IMR-90 (cell line): ENCODE data around the gene HSPA1A. TPM values are rescaled to one million over a fixed set of nuclear protein-coding genes. Genes with fewer than 3 reads are reported as not detected.

Experiments used
- ATAC-seq: fragments of 200-7000 bp; cut with Tn5 transposase; 2 replicates; pipeline ENCODE4 v1.9.1; 2020; ENCODE audit warnings: low read depth, mild to moderate bottlenecking, moderate library complexity
- BruUV-seq: library from RNA; stranded (reverse); fragments of 400-500 nt; replicated peaks from 2 replicates; lab custom pipeline; 2021; lab: Mats Ljungman, UMichigan
- CTCF ChIA-PET: fragments of 300-600 bp; formaldehyde crosslinking; extraction: SDS; loops from one replicate; lab custom pipeline; 2021; ENCODE audit warnings: antibody characterized with exemption; lab: Yijun Ruan, JAX
- POLR2A ChIA-PET: fragments of 300-600 bp; sonication (Branson Sonifier 250); formaldehyde crosslinking; loops from one replicate; lab custom pipeline; 2022; ENCODE audit warnings: antibody characterized with exemption; ENCODE audit not compliant: unreplicated experiment; lab: Charles Lee
- DNase-seq: peaks from one replicate; pipeline ENCODE4 v3.0.0; 2013
- H2AFZ ChIP-seq: replicated peaks from 2 replicates; pipeline ENCODE3; 2013; ENCODE audit warnings: low read length, mild to moderate bottlenecking; ENCODE audit not compliant: poor library complexity
- H2AK5ac ChIP-seq: 2 replicates; pipeline ENCODE4 v1.6.1; 2013; ENCODE audit warnings: low read depth, low read length, inconsistent platforms
- H2AK9ac ChIP-seq: replicated peaks from 2 replicates; pipeline ENCODE3; 2013; ENCODE audit warnings: mild to moderate bottlenecking, low read depth, low read length, moderate library complexity; ENCODE audit not compliant: poor library complexity
- H2BK120ac ChIP-seq: 2 replicates; pipeline ENCODE4 v1.6.1; 2013; ENCODE audit warnings: low read depth, low read length, inconsistent platforms
- H2BK15ac ChIP-seq: 3 replicates; pipeline ENCODE4 v1.6.1; 2013; ENCODE audit warnings: low read depth, low read length, inconsistent platforms
- H2BK20ac ChIP-seq: 2 replicates; pipeline ENCODE4 v1.6.1; 2013; ENCODE audit warnings: low read depth, mild to moderate bottlenecking, inconsistent platforms, low read length, moderate library complexity
- H2BK5ac ChIP-seq: 2 replicates; pipeline ENCODE4 v1.6.1; 2013; ENCODE audit warnings: mild to moderate bottlenecking, low read depth, low read length, inconsistent platforms; ENCODE audit not compliant: poor library complexity, severe bottlenecking
- H3K14ac ChIP-seq: replicated peaks from 2 replicates; pipeline ENCODE4 v1.6.1; 2013; ENCODE audit warnings: low read depth, low read length, inconsistent platforms
- H3K18ac ChIP-seq: 2 replicates; pipeline ENCODE4 v1.6.1; 2013; ENCODE audit warnings: low read depth, low read length, control low read depth
- H3K23ac ChIP-seq: 2 replicates; pipeline ENCODE4 v1.6.1; 2013; ENCODE audit warnings: low read depth, low read length, inconsistent platforms
- H3K27ac ChIP-seq: 2 replicates; pipeline ENCODE4 v1.5.1; 2013; ENCODE audit warnings: mild to moderate bottlenecking, control low read depth, low read length; ENCODE audit not compliant: insufficient read depth
- H3K27me3 ChIP-seq: 2 replicates; pipeline ENCODE4 v1.6.1; 2013; ENCODE audit warnings: low read length; ENCODE audit not compliant: control insufficient read depth, insufficient read depth
- H3K36me3 ChIP-seq: 2 replicates; pipeline ENCODE4 v1.6.1; 2013; ENCODE audit warnings: low read length, mixed read lengths; ENCODE audit not compliant: control insufficient read depth, insufficient read depth
- H3K4ac ChIP-seq: 2 replicates; pipeline ENCODE4 v1.6.1; 2013; ENCODE audit warnings: low read depth, low read length, inconsistent platforms
- H3K4me1 ChIP-seq: 2 replicates; pipeline ENCODE4 v1.6.1; 2013; ENCODE audit warnings: low read length, mixed read lengths; ENCODE audit not compliant: control insufficient read depth, insufficient read depth
- H3K4me2 ChIP-seq: 2 replicates; pipeline ENCODE4 v1.6.1; 2013; ENCODE audit warnings: low read depth, mild to moderate bottlenecking, control low read depth, low read length, moderate library complexity
- H3K4me3 ChIP-seq: 2 replicates; pipeline ENCODE4 v1.5.1; 2013; ENCODE audit warnings: low read depth, mild to moderate bottlenecking, control low read depth, low read length, moderate library complexity; ENCODE audit not compliant: insufficient read depth
- H3K56ac ChIP-seq: 2 replicates; pipeline ENCODE4 v1.6.1; 2013; ENCODE audit warnings: low read length, inconsistent platforms; ENCODE audit not compliant: insufficient read depth; ENCODE audit errors: extremely low read depth
- H3K79me1 ChIP-seq, 2 experiments: 2 replicates each; pipeline ENCODE4 v1.6.1; 2013; ENCODE audit warnings: low read length in 2 of 2, inconsistent platforms in 1 of 2, low read depth in 1 of 2
- H3K9ac ChIP-seq: 2 replicates; pipeline ENCODE4 v1.6.1; 2013; ENCODE audit warnings: low read depth, low read length, control low read depth
- H3K9me1 ChIP-seq: 2 replicates; pipeline ENCODE4 v1.6.1; 2013; ENCODE audit warnings: low read length, inconsistent platforms; ENCODE audit not compliant: insufficient read depth
- H3K9me3 ChIP-seq: 2 replicates; pipeline ENCODE4 v1.6.1; 2013; ENCODE audit warnings: low read length; ENCODE audit not compliant: control insufficient read depth, insufficient read depth
- H4K20me1 ChIP-seq: 2 replicates; pipeline ENCODE4 v1.6.1; 2013; ENCODE audit warnings: low read length, inconsistent platforms; ENCODE audit not compliant: insufficient read depth
- H4K5ac ChIP-seq: 2 replicates; pipeline ENCODE4 v1.6.1; 2013; ENCODE audit warnings: mild to moderate bottlenecking, low read depth, low read length, control low read depth
- H4K8ac ChIP-seq, 2 experiments: 2 replicates each; pipeline ENCODE4 v1.6.1; 2013; ENCODE audit warnings: low read depth in 2 of 2, low read length in 2 of 2, control low read depth in 1 of 2, inconsistent platforms in 1 of 2
- H4K91ac ChIP-seq: 2 replicates; pipeline ENCODE4 v1.6.1; 2013; ENCODE audit warnings: low read depth, low read length, inconsistent platforms; ENCODE audit not compliant: insufficient read depth
- BHLHE40 ChIP-seq: fragments of 150-350 bp; IDR thresholded peaks from 2 replicates; pipeline ENCODE4 v1.6.1; 2016; ENCODE audit warnings: mild to moderate bottlenecking, low read depth, low read length
- FOS ChIP-seq: fragments of 150-350 bp; IDR thresholded peaks from 2 replicates; pipeline ENCODE4 v1.6.1; 2016; ENCODE audit warnings: low read depth, low read length
- MAFK ChIP-seq: IDR thresholded peaks from 2 replicates; pipeline ENCODE4 v1.6.1; 2012; ENCODE audit warnings: low read depth, low read length, improper control_type of control experiment
- MAZ ChIP-seq: IDR thresholded peaks from 2 replicates; pipeline ENCODE4 v1.6.1; 2012; ENCODE audit warnings: low read depth, mild to moderate bottlenecking, low read length, improper control_type of control experiment, moderate library complexity, borderline replicate concordance
- WGBS, 2 experiments: methylation state at CpG; one replicate each; pipeline versions ENCODE4 v1.1.5 to v1.1.7; 2013; ENCODE audit warnings: missing lambda C conversion rate in 2 of 2; ENCODE audit not compliant: insufficient read length in 1 of 2; ENCODE audit errors: extremely low coverage in 2 of 2; 5-methylcytosine and 5-hydroxymethylcytosine counted together
- dilution Hi-C: fragments of 300-500 bp; cut with HindIII; formaldehyde crosslinking; loops from one replicate; pipeline ENCODE4 v1.14.3; 2018; ENCODE audit warnings: low sequenced_read_pairs; ENCODE audit not compliant: unreplicated experiment
- in situ Hi-C: fragments of 300-500 bp; cut with MboI; formaldehyde crosslinking; loops from 3 replicates; pipeline ENCODE4 v1.14.3; 2019; ENCODE audit warnings: low sequenced_read_pairs, inconsistent platforms, mixed read lengths
- intact Hi-C: fragments of 100-400 bp; cut with micrococcal nuclease; formaldehyde crosslinking; loops from 2 replicates; pipeline ENCODE4 v1.10.0; 2022
- polyA plus RNA-seq, 3 experiments: library from polyadenylated mRNA; depleted of rRNA; stranded (reverse); fragments of >200 nt; gene quantifications; 2 replicates each; pipeline ENCODE4 v1.2.3, GENCODE V29; 2012; ENCODE audit warnings: low replicate concordance in 1 of 3
- total RNA-seq: library from RNA; depleted of rRNA; stranded (reverse); fragments of >200 nt; gene quantifications from 2 replicates; pipeline ENCODE4 v1.2.3, GENCODE V29; 2012
- TF ChIP-seq, protein P1 (sequence below): fragments of 150-350 bp; IDR thresholded peaks from 2 replicates; pipeline ENCODE4 v1.6.1; 2017; ENCODE audit warnings: mild to moderate bottlenecking, antibody characterized with exemption, low read length, low read depth

Gene HSPA1A
- total and polyA plus RNA-seq, 2 of the 4 experiments (the other 2 are of a cell fraction): 94.6 to 95.3 TPM

DNA sequence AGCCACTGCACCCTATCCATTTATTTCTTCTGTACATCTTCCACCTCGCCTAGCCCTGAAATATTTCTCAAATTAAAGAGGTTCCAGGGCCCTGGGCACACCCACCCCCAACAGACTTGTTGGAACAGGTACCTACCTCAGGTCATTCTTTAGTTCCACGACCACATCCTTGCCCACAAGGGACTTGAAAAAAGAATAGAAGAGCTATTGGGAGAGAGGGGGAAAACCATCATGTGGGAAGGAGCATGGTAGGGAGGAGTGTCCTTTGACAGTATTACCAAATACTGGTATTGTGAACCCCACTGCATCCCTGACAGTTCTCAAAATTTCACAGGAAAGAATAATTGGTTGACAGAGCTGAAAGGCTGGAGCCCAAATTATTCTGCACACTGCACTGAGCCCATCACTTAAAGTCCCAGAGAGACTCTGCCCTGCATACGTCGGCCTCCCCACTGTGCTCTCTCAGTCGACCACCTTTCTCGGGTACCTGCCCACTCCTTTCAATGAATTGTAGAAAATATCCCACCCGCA is 9.3 kb upstream of the HSPA1A start:
- Histone ChIP-seq H3K27me3 (no peaks in the 10 kb centered on the region), H2BK15ac (no peak overlapping the region), H3K56ac (peak overlapping the region; percentile 94), H3K18ac (no peak overlapping the region), H3K9me3 (no peaks in the 10 kb centered on the region), H3K23ac (peak overlapping the region; percentile 65), H2AFZ (peak overlapping the region; percentile 90), H3K4ac (peak overlapping the region; percentile 90), H2AK9ac (peak overlapping the region; percentile 86), H2BK120ac (no peak overlapping the region), H3K4me3 (peak overlapping the region; percentile 57), H3K4me2 (peak overlapping the region; percentile 90), H3K9ac (peak overlapping the region; percentile 90), H4K91ac (peak overlapping the region; percentile 79), H2BK20ac (no peak overlapping the region), H4K5ac (peak overlapping the region; percentile 43; the same call in 1 of the 2 replicates), H4K8ac (peak overlapping the region; percentile 55 to 78), H3K27ac (peak overlapping the region; percentile 46), H2AK5ac (peak overlapping the region; percentile 74), H3K9me1 (no peaks in the 10 kb centered on the region; the same call in 1 of the 2 replicates), H3K36me3 (peaks cover 2% of the 10 kb centered on the region; the same call in 1 of the 2 replicates), H3K4me1 (peaks cover 3% of the 10 kb centered on the region; the same call in 1 of the 2 replicates), H2BK5ac (peak overlapping the region; percentile 61), H4K20me1 (no peaks in the 10 kb centered on the region), H3K14ac (peak overlapping the region; percentile 51), H3K79me1 (peaks cover 15 to 29% of the 10 kb centered on the region in 2 experiments)
- ATAC-seq (no peak), DNase-seq (no peak)
- no TSS peak for BruUV-seq
- intact Hi-C loops: no loop called here
- ChIA-PET POLR2A (interaction anchor here (1.0 kb wide), 1 partner anchor 9 kb away, joined by 11 read pairs; the partner anchor contains the start of genes HSPA1A and HSPA1L), CTCF (interaction anchor here (2.5 kb wide), 1 partner anchor 10 kb away, joined by 10 read pairs; the partner anchor contains the start of gene VARS1)
- dilution Hi-C loops: no loop called here
- in situ Hi-C loops: no loop called here
- WGBS, 2 experiments: 0% methylated on average over 4 of the region's 7 CpGs; no CpG with 5 or more reads in 1 of the 2 experiments
- TF ChIP-seq, protein P1, sequence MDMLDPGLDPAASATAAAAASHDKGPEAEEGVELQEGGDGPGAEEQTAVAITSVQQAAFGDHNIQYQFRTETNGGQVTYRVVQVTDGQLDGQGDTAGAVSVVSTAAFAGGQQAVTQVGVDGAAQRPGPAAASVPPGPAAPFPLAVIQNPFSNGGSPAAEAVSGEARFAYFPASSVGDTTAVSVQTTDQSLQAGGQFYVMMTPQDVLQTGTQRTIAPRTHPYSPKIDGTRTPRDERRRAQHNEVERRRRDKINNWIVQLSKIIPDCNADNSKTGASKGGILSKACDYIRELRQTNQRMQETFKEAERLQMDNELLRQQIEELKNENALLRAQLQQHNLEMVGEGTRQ: no peak
- TF ChIP-seq BHLHE40 (no peak), MAZ (no peak), MAFK (no peak), FOS (no peak)
